Skeletal muscle cell (primary cell): ENCODE measurements around the gene KCNC4.

Source experiments
- DNase-seq: peaks from one replicate; pipeline ENCODE4 v3.0.0-alpha.2; 2010; ENCODE audit warnings: low read depth
- H3K4me3 ChIP-seq: 2 replicates; pipeline ENCODE4 v1.5.1; 2011; ENCODE audit warnings: low read depth, mild to moderate bottlenecking, control low read depth, low read length, moderate library complexity

Gene KCNC4

DNA sequence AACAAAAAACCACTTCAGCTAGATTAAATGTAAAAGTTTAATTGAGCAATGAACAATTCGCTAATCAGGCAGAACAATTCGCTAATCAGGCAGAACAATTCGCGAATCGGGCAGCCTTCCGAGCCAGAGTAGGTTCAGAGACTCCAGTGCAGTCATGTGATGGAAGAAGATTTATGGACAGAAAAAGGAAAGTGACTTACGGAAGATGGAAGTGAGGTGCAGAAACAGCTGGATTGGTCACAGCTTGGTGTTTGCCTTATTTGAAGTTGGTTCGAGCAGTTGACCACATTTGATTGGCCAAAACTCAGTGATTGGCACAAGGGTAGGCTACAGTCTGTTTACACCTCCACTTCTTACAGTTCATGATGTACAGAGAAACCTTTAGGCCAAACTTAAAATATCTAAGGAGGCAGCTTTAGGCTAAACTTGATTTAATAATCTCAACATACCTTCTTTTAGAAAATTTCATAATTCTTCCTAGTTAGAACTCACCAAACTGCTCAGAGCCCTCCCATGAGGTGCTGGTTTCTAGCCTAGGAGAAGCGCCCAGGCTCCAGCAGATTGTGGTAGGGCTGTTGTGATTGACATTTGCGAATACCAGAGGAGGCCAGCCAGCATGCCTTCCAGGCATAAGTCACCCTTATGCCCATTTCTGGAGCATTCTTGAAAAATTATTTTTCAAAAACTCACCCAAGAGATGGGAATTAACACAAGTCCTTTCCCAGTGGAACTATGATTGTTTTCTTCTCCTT is 22.8 kb upstream of the KCNC4 start:
- H3K4me3 ChIP-seq = no peak overlapping the region
- DNase-seq = no peak

GRCh38 chr1:110188035-110188618 is 22.0 kb upstream of the KCNC4 start:
- DNase-seq = peak; percentile 20
- no peak overlapping the region for H3K4me3 ChIP-seq

DNA sequence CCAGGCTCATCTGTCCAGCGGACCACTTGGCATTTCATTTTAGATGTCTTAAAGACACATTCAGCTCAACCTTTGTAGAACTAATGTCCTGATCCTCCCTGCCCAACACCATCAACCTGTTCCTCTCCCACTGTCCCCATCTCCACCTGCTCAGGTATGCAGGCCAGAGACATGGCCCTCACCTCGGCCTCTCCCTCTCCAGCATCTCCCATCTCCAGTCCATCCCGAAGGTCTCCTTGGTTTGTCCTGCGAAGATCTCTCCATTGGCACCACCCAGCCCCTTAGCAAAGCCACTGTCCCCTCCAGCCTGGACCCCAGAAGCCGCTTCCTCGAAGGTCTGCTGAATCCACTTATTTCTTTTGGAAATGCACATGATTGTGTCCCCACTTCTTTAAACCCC is 20.9 kb upstream of the KCNC4 start:
- DNase-seq = no peak
- no peak overlapping the region for H3K4me3 ChIP-seq

GRCh38 chr1:110190282-110190929 is 19.7 kb upstream of the KCNC4 start:
- no peak for DNase-seq
- H3K4me3 ChIP-seq = no peak overlapping the region

DNA sequence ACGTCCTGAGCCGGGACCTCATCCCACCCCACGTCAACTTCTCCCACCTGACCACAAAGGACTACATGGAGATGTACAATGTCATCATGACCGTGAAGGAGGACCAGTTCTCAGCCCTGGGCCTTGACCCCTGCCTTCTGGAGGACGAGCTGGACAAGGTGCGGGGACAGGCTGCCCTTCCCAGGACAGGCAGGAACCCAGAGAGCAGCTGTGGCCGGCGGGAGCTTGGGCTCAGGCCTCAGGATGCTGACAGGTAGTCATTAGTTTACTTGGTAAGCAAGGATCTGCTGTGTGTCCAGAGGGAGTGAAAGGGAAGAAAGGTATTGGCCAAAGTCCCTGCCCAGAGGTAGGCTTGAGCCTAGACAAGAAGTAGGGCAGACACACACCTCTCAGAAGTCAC is 17.6 kb upstream of the KCNC4 start:
- no peak for DNase-seq
- H3K4me3 ChIP-seq = no peak overlapping the region

DNA sequence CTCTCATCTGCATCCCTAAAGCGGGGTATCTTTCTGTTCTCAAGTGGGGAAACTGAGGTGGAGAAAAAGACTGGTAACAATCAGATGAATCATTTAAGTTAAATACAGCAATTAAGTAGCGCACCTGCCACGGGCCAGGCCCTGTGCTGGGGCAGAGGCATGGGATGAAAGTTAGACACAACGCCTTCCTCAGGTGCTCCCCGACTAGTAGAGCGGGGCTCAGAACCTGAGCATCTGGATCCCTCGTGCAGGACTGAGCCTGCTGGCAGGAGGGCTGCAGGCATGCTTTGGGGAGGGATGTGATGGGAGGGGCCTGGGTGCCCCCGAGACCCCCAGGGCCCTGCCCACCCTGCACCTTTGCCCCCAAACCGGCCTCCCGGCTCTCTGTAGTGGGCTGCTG is 14.9 kb upstream of the KCNC4 start:
- H3K4me3 ChIP-seq = no peak overlapping the region
- no peak for DNase-seq

GRCh38 chr1:110196917-110197765 is 13.0 kb upstream of the KCNC4 start:
- no peak for DNase-seq
- no peak overlapping the region for H3K4me3 ChIP-seq

DNA sequence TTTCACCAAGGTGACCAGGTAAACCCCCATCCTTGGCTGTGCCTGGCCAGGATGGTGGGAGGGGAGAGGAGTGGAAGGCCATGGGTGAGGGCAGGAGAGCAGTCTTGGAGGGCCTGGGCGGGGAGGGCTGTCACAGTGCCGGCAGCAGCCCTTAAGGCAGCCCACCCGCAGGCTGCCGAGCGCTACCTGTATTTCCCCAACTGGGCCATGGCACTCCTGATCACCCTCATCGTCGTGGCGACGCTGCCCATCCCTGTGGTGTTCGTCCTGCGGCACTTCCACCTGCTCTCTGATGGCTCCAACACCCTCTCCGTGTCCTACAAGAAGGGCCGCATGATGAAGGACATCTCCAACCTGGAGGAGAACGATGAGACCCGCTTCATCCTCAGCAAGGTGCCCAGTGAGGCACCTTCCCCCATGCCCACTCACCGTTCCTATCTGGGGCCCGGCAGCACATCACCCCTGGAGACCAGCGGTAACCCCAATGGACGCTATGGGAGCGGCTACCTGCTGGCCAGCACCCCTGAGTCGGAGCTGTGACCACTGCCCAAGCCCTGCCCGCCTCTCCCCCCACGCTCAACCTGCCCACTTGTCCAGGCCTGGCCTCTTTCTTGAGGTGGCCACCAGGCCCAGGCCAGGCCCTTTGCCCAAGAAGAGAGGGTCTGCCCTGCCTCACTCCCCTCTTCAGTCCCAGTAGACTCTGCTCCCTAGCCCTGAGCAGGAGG is 12.0 kb upstream of the KCNC4 start:
- no peak for DNase-seq
- no peak overlapping the region for H3K4me3 ChIP-seq

DNA sequence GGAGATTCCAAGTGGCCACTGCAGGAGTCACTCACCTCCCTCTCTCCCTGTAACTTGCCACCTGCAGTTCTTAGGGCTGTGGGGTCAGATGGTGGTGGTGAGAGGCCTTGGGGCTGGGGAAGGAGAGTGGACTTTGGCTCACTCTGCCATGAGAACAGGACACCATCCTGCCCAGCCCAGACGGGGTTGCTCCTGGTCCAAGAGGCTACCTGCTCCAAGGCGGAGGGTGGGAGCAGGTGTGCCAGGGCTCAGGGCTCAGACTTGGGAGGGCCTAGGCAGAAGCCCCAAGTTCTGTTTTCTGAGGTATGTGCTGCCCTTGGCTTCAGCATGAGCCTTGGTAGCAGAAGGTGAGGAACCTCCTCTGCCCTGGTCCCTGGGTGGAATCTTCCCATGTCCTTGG is 11.4 kb upstream of the KCNC4 start:
- no peak for DNase-seq
- no peak overlapping the region for H3K4me3 ChIP-seq

DNA sequence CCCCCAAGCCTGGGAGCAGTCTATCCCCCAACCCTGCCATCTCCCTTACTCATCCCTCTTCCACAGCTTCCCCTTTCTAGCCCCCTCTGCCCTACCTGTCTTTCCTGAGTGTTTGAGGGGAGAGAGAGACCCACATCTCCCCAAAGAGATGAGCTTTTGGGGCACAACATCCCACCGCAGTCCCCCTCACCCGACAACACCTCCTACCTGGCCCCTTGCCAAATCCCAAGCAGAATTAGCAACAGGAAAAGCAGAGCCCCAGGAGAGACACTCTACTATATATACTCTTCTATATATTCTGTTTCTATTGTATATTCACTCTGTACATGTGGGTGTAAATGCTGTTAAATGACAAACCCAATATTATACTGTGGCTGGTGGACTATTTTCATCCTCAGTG is 9.9 kb upstream of the KCNC4 start:
- H3K4me3 ChIP-seq = no peak overlapping the region
- DNase-seq = no peak

- no peak overlapping the region for H3K4me3 ChIP-seq
- DNase-seq = no peak
Observed at GRCh38 chr1:110200666-110201065, 9.4 kb upstream of the KCNC4 start.

GRCh38 chr1:110201157-110201825 is 8.8 kb upstream of the KCNC4 start:
- H3K4me3 ChIP-seq = no peak overlapping the region
- DNase-seq = no peak

GRCh38 chr1:110203021-110203661 is 7.0 kb upstream of the KCNC4 start:
- DNase-seq = no peak
- no peak overlapping the region for H3K4me3 ChIP-seq

DNA sequence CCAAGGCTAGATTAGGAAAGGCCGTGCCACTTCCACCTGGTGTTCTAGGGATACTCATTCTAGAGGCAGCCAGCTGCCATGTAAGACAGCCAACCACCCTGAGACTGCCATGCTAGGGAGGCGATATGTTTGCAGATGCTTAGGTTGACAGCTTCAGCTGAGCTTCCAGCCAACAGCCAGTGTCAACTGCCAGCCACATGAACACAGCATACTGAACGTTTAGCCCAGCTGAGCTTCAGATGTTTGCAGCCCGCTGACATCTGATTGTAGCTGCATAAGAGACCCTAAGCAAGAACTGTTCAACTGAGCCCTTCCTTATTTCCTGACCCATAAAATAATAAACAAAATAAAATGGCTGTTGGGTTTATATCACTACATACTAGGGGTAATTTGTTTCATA is 5.0 kb upstream of the KCNC4 start:
- H3K4me3 ChIP-seq = no peak overlapping the region
- DNase-seq = no peak

DNA sequence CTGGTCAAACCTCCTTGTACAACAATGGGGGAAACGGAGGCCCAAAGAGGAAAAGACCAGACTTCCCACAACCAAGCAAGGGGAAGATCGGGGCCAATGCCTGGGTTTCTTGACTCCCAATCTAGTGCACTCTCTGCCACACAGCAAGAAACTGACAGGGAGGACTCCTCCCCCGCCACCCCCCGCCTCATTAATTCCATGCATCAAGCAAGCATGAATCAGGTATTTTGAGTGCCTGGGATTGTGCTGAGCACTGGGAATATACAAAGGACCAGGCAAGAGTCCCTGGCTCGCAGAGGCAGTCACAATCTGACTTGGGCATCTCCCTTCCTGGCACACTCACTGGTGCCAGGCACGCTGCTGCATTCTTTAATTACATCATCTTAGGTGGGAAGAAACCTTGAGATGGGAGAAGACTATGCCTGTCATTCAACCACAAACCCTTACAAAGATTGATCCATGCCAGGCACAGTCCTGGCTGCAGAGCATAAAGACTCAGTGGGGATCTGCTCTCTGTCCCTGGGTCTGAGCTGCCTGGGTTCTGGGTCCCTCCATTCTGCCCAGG is 4.4 kb upstream of the KCNC4 start:
- no peak overlapping the region for H3K4me3 ChIP-seq

GRCh38 chr1:110206261-110206920 is 3.7 kb upstream of the KCNC4 start:
- H3K4me3 ChIP-seq = no peak overlapping the region
- DNase-seq = no peak

More for the DNA sequence above, 4.4 kb upstream of the KCNC4 start:
- DNase-seq = no peak

GRCh38 chr1:110207831-110208230 is 2.3 kb upstream of the KCNC4 start:
- H3K4me3 ChIP-seq = no peak overlapping the region
- DNase-seq = no peak
